Heart left ventricle (tissue), 13 donors: ENCODE results near the gene ERC1.

Experiments used
- CTCF ChIP-seq, 12 donors: fragments of 200-600 bp; sonication (generic) in 4 of 12; IDR thresholded peaks; one replicate each; pipeline versions ENCODE4 v1.5.0 to v1.8.0; 2018 to 2022; ENCODE audit warnings: antibody characterized with exemption in 12 of 12, mild to moderate bottlenecking in 5 of 12
- POLR2A ChIP-seq, 2 donors: fragments of 450-650 bp; IDR thresholded peaks; one replicate each; pipeline ENCODE4 v1.6.1; 2017; ENCODE audit warnings: antibody characterized with exemption in 2 of 2, mild to moderate bottlenecking in 2 of 2, moderate library complexity in 2 of 2
- donor health status: ischemic (EF 13 %, LVEDD 7.1; RV severe dilation, severe dysfunction).
- donor health status: DM: no; HTN: yes; CAD: no.
- donor health status: DM: no; HTN: no; CAD: no.
- donor health status: ischemic (EF 25% LVEDD 6.9; RV normal size, moderate dysfunction).
- donor health status: ischemic (EF 25% LVEDD 5.7; RV mildly dilated, moderate dysfunction).
- donor health status: ischemic (EF 35%, LVEDD 5.7; RV mildly dilated, moderate dysfunction).
- donor health status: nonischemic (EF 11% LVEDD 7.7; RV severe dilation, severe dysfunction).
- donor health status: DM: yes; HTN: yes; CAD: no.
- donor health status: PGD.
- donor health status: ischemic (EF 29% LVEDD 5.4; RV normal size, mild dysfunction).
- donor health status: nonischemic (EF 23%, LVEDD 6.1; RV moderate dilation, normal function).

DNA sequence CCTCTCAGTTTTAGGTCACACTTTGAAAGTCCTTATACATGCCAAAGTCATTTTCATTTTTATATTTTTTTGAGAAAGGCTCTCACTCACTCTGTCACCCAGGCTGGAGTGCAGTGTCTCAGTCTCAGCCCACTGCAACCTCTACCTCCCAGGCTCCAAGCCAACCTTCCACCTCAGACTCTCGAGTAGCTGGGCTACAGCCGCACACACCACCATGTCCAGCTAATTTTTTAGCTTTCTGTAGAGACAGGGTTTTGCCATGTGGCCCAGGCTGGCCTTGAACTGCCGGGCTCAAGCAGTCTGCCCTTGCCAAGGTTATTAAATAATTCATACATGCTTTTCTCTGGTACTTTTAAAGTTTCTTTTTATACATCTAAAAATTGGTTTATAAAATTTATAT, 166.0 kb downstream of the ERC1 start:
- TF ChIP-seq CTCF (IDR thresholded peaks at IDR 0.05) = no peak
- no peak for TF ChIP-seq POLR2A (IDR thresholded peaks at IDR 0.05)
